Neural cell (in vitro differentiated cells): Measurements from ENCODE around the gene HRC. TPM values are rescaled to one million over a fixed set of nuclear protein-coding genes. Genes with fewer than 3 reads are reported as not detected.

Source experiments
- H2AFZ ChIP-seq: fragments of 200-600, 300-800 bp; sonication (generic), shearing (Covaris generic); 2 replicates; pipeline ENCODE4 v1.6.0; 2014; ENCODE audit warnings: low read depth, mild to moderate bottlenecking, antibody characterized with exemption, low read length, moderate library complexity
- H3F3A ChIP-seq: fragments of 200-600 bp; shearing (Covaris generic); 2 replicates; pipeline ENCODE4 v1.6.1; 2016; ENCODE audit warnings: mild to moderate bottlenecking, moderate library complexity, mixed read lengths, antibody characterized with exemption, low read length; ENCODE audit not compliant: insufficient read depth, poor library complexity, severe bottlenecking
- H3K27ac ChIP-seq: fragments of 200-600, 300-800 bp; sonication (generic), shearing (Covaris generic); 2 replicates; pipeline ENCODE4 v1.5.1; 2014; ENCODE audit warnings: mild to moderate bottlenecking, low read length, moderate library complexity
- H3K27me3 ChIP-seq: fragments of 300-800, 200-600 bp; sonication (generic), shearing (Covaris generic); 2 replicates; pipeline ENCODE4 v1.6.0; 2014; ENCODE audit warnings: mild to moderate bottlenecking, low read depth, low read length, moderate library complexity; ENCODE audit not compliant: insufficient read depth
- H3K36me3 ChIP-seq: fragments of 300-800, 200-600 bp; sonication (generic), shearing (Covaris generic); 2 replicates; pipeline ENCODE4 v1.5.1; 2014; ENCODE audit warnings: mild to moderate bottlenecking, antibody characterized with exemption, low read length, moderate library complexity; ENCODE audit not compliant: insufficient read depth
- H3K4me2 ChIP-seq: fragments of 300-800, 200-600 bp; sonication (generic), shearing (Covaris generic); 2 replicates; pipeline ENCODE4 v1.6.0; 2014; ENCODE audit warnings: mild to moderate bottlenecking, low read length
- H3K4me3 ChIP-seq: fragments of 300-800, 200-600 bp; sonication (generic), shearing (Covaris generic); 2 replicates; pipeline ENCODE4 v1.5.1; 2014; ENCODE audit warnings: mild to moderate bottlenecking, low read length, moderate library complexity
- H3K79me2 ChIP-seq: fragments of 200-600 bp; shearing (Covaris generic); replicated peaks from 2 replicates; pipeline ENCODE4 v1.6.0; 2014; ENCODE audit warnings: mild to moderate bottlenecking, low read length, moderate library complexity; ENCODE audit not compliant: insufficient read depth
- H3K9ac ChIP-seq: fragments of 300-800, 200-600 bp; sonication (generic), shearing (Covaris generic); 2 replicates; pipeline ENCODE4 v1.6.1; 2016; ENCODE audit warnings: mild to moderate bottlenecking, low read length, mixed read lengths
- H3K9me2 ChIP-seq: fragments of 200-600 bp; shearing (Covaris generic); 2 replicates; pipeline ENCODE4 v1.6.1; 2016; ENCODE audit warnings: mild to moderate bottlenecking, low read length, mixed read lengths; ENCODE audit not compliant: insufficient read depth
- H3K9me3 ChIP-seq: fragments of 200-600, 300-800 bp; sonication (generic), shearing (Covaris generic); 2 replicates; pipeline ENCODE4 v1.6.1; 2016; ENCODE audit warnings: mild to moderate bottlenecking, mixed run types, low read length, moderate library complexity, mixed read lengths
- H4K20me1 ChIP-seq: fragments of 200-600 bp; shearing (Covaris generic); 2 replicates; pipeline ENCODE4 v1.6.1; 2016; ENCODE audit warnings: mild to moderate bottlenecking, mixed run types; ENCODE audit not compliant: insufficient read depth
- EP300 ChIP-seq: fragments of 450-650 bp; conservative IDR thresholded peaks from 2 replicates; pipeline ENCODE4 v1.6.1; 2014; ENCODE audit warnings: antibody characterized with exemption, mild to moderate bottlenecking, moderate library complexity; ENCODE audit not compliant: poor library complexity, severe bottlenecking
- EZH2 ChIP-seq: fragments of 200-600, 300-800 bp; shearing (Covaris generic), sonication (generic); IDR thresholded peaks from 2 replicates; pipeline ENCODE4 v1.6.1; 2014; ENCODE audit warnings: antibody characterized with exemption, low read length, borderline replicate concordance, mild to moderate bottlenecking; ENCODE audit not compliant: insufficient read depth, poor library complexity, severe bottlenecking
- MXI1 ChIP-seq: fragments of 450-650 bp; conservative IDR thresholded peaks from 2 replicates; pipeline ENCODE4 v1.6.1; 2014; ENCODE audit warnings: antibody characterized with exemption, mild to moderate bottlenecking; ENCODE audit not compliant: poor library complexity, severe bottlenecking
- POLR2AphosphoS5 ChIP-seq: IDR thresholded peaks from 2 replicates; pipeline ENCODE4 v1.6.1; 2012
- RAD21 ChIP-seq: fragments of 450-650 bp; conservative IDR thresholded peaks from 2 replicates; pipeline ENCODE4 v1.6.1; 2014; ENCODE audit warnings: antibody characterized with exemption, mild to moderate bottlenecking, moderate library complexity
- SMC3 ChIP-seq: fragments of 450-650 bp; conservative IDR thresholded peaks from 2 replicates; pipeline ENCODE4 v1.6.1; 2014; ENCODE audit warnings: antibody characterized with exemption, mild to moderate bottlenecking, moderate library complexity; ENCODE audit not compliant: poor library complexity
- TAF1 ChIP-seq: IDR thresholded peaks from 2 replicates; pipeline ENCODE4 v1.6.1; 2012; ENCODE audit warnings: low read depth
- polyA plus RNA-seq: library from polyadenylated mRNA; depleted of rRNA; stranded (reverse); fragments of >200 nt; gene quantifications from 2 replicates; pipeline ENCODE4 v1.2.3, GENCODE V29; 2014
- TF ChIP-seq, protein P1 (sequence below): fragments of 450-650 bp; IDR thresholded peaks from 2 replicates; pipeline ENCODE4 v1.5.1; 2014; ENCODE audit warnings: antibody characterized with exemption, mild to moderate bottlenecking, moderate library complexity; ENCODE audit not compliant: poor library complexity, severe bottlenecking
- TF ChIP-seq, protein P2 (sequence below): IDR thresholded peaks from 2 replicates; pipeline ENCODE4 v1.6.1; 2012; ENCODE audit warnings: borderline replicate concordance

The HRC gene
- polyA plus RNA-seq, 1 donor from 2014 or later: not detected

DNA sequence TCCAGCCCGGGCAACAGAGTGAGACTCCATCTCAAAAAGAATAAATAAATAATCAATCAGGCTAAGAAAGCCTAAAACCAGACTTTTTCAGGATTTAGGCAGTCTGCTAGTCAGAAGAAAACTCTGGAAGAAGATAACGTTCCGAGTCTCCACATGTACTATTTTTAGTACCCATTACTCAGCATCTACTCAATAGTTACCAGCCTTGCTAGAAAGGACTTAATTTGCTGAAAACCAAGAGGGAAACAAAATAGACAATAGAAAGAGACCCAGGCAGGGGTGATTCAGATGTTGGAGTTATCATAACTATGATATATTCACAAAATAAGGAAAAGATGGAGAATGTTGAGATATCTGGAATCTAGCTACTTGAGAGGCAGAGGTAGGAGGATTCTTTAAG is 44.6 kb downstream of the HRC start:
- Histone ChIP-seq H3K79me2 (no peaks in the 10 kb centered on the region), H3K36me3 (no peaks in the 10 kb centered on the region), H3K4me2 (no peak overlapping the region), H3F3A (no peaks in the 10 kb centered on the region), H3K9me2 (no peaks in the 10 kb centered on the region), H3K27me3 (no peaks in the 10 kb centered on the region), H3K4me3 (no peak overlapping the region), H2AFZ (no peak overlapping the region), H3K27ac (no peak overlapping the region), H3K9me3 (no peaks in the 10 kb centered on the region), H4K20me1 (peaks cover 3% of the 10 kb centered on the region), H3K9ac (no peak overlapping the region)
- TF ChIP-seq EZH2: no peak
- TF ChIP-seq, protein P1, sequence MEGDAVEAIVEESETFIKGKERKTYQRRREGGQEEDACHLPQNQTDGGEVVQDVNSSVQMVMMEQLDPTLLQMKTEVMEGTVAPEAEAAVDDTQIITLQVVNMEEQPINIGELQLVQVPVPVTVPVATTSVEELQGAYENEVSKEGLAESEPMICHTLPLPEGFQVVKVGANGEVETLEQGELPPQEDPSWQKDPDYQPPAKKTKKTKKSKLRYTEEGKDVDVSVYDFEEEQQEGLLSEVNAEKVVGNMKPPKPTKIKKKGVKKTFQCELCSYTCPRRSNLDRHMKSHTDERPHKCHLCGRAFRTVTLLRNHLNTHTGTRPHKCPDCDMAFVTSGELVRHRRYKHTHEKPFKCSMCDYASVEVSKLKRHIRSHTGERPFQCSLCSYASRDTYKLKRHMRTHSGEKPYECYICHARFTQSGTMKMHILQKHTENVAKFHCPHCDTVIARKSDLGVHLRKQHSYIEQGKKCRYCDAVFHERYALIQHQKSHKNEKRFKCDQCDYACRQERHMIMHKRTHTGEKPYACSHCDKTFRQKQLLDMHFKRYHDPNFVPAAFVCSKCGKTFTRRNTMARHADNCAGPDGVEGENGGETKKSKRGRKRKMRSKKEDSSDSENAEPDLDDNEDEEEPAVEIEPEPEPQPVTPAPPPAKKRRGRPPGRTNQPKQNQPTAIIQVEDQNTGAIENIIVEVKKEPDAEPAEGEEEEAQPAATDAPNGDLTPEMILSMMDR: no peak
- TF ChIP-seq MXI1: no peak
- TF ChIP-seq EP300: no peak
- no peak for TF ChIP-seq RAD21
- no peak for TF ChIP-seq POLR2AphosphoS5
- no peak for TF ChIP-seq TAF1
- TF ChIP-seq, protein P2, sequence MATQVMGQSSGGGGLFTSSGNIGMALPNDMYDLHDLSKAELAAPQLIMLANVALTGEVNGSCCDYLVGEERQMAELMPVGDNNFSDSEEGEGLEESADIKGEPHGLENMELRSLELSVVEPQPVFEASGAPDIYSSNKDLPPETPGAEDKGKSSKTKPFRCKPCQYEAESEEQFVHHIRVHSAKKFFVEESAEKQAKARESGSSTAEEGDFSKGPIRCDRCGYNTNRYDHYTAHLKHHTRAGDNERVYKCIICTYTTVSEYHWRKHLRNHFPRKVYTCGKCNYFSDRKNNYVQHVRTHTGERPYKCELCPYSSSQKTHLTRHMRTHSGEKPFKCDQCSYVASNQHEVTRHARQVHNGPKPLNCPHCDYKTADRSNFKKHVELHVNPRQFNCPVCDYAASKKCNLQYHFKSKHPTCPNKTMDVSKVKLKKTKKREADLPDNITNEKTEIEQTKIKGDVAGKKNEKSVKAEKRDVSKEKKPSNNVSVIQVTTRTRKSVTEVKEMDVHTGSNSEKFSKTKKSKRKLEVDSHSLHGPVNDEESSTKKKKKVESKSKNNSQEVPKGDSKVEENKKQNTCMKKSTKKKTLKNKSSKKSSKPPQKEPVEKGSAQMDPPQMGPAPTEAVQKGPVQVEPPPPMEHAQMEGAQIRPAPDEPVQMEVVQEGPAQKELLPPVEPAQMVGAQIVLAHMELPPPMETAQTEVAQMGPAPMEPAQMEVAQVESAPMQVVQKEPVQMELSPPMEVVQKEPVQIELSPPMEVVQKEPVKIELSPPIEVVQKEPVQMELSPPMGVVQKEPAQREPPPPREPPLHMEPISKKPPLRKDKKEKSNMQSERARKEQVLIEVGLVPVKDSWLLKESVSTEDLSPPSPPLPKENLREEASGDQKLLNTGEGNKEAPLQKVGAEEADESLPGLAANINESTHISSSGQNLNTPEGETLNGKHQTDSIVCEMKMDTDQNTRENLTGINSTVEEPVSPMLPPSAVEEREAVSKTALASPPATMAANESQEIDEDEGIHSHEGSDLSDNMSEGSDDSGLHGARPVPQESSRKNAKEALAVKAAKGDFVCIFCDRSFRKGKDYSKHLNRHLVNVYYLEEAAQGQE: no peak
- TF ChIP-seq SMC3: no peak

DNA sequence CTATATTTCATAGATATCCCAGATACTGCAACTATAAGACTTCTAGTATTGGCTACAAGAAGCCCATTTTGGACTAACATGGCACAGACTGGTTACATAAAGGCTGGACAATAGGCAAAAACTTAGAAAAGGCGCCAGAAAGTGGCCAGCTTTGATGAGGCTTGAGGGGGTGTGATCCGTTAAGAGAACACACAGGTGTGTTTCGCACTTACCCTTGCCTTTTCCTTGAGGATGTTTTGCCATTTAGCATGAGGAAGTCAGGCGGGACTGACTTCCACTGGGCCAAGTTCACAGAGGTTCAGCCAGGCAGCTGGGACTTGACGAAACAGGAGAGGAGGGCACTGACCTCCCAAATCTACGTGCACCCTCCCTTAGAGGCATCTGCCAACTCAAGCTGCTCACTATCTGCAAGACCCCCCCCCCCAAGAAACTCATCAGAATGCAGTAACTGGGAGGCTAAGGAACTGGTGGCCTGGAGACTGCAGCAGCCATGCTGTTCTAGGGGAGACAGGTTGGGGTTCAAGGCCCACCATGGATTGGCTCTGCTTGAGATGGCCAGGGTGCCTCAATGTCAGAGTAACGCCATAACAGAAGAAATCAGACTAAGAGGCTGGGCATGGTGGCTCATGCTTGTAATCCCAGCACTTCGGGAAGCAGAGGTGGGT is 45.5 kb downstream of the HRC start:
- H3K9me3 ChIP-seq: no peaks in the 10 kb centered on the region
- no peak overlapping the region for H3K4me3 ChIP-seq
- no peaks in the 10 kb centered on the region for H3K36me3 ChIP-seq
- no peak overlapping the region for H2AFZ ChIP-seq
- H3K4me2 ChIP-seq: no peak overlapping the region
- H3K9ac ChIP-seq: no peak overlapping the region
- no peaks in the 10 kb centered on the region for H3F3A ChIP-seq
- H3K27ac ChIP-seq: no peak overlapping the region
- H3K79me2 ChIP-seq: no peaks in the 10 kb centered on the region
- no peak for TF ChIP-seq EZH2
- no peak for TF ChIP-seq RAD21
- TF ChIP-seq EP300: no peak
- no peak for TF ChIP-seq SMC3
- no peak for TF ChIP-seq MXI1
- TF ChIP-seq, protein P2: no peak
- no peak for TF ChIP-seq TAF1
- H3K27me3 ChIP-seq: no peaks in the 10 kb centered on the region
- no peaks in the 10 kb centered on the region for H3K9me2 ChIP-seq
- H4K20me1 ChIP-seq: peaks cover 3% of the 10 kb centered on the region
